ENCODE data around the gene INCENP.
"Not testable (repeated sequence)": the region's sequence is repeated elsewhere in the genome, so short reads cannot be mapped to it uniquely, and the experiment has no call there.

INCENP gene

DNA sequence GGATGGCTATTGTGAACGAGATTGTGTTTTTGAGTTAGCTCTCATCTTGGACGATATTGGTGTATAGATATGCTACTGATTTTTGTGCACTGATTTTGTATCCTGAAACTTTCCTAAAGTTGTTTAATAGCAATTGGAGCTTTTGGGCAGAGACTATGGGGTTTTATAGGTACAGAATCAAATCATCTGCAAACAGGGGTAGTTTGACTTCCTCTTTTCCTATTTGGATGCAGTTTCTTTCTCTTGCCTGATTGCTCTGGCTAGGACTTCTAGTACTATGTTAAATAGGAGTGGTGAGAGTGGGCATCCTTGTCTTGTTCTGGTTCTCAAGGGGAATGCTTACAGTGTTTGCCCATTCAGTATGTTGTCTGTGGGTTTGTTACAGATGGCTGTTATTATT is 57.3 kb downstream of the INCENP start:
- DNase-seq, result no peak

GRCh38 chr11:62182147-62182891 is 58.5 kb downstream of the INCENP start:
- DNase-seq, result no peak

GRCh38 chr11:62186195-62186594 is 62.4 kb downstream of the INCENP start:
- no peak for DNase-seq

DNA sequence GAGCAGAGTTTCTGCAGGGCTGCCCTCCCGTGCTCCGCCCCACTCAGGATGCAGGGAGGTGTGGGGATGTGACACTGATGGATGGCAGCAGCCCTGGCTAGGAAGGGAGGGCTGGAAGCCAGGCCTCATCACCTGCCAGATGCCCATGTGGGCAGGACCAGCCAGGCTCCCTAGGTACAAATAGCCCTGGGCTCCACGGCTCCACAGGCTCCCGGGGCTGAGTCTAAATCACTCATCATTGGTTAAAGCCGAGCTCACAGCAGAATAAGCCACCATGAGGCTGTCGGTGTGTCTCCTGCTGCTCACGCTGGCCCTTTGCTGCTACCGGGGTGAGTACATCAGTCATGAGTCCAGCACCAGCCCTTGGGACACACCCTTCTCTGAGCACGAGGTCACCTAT is 66.2 kb downstream of the INCENP start, which contains the start of gene SCGB1D1:
SCGB1D1 (plus strand) TSS at position 206 of the 400 bp plus-strand sequence; CDS start at position 275, 69 bp downstream.
- no peak for DNase-seq

DNA sequence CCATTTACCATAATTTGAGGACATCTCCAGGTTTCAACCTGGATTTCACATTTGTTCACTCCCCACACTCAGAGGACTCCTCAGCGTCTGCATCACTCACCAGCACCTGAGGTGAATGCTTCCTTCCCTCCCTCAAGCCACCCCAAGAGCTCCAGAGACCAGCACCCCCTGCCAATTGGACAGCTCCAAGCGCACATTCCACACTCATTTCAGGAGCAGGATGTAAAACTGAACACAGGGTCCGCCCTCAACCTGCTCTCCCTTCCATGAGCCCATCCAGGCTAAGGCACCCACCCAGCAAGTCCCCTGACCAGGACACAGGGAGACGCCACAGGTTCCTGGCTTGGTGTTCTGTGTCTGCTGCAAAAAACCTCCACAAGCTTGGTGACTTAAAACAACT is 70.1 kb downstream of the INCENP start:
- no peak for DNase-seq

DNA sequence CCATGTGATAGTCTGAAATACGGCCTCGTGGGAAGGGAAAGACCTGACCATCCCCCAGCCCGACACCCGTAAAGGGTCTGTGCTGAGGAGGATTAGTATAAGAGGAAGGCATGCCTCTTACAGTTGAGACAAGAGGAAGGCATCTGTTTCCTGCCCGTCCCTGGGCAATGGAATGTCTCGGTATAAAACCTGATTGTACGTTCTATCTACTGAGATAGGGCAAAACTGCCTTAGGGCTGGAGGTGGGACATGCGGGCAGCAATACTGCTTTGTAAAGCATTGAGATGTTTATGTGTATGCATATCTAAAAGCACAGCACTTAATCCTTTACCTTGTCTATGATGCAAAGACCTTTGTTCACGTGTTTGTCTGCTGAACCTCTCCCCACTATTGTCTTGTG is 71.2 kb downstream of the INCENP start:
- not testable (repeated sequence) for DNase-seq

DNA sequence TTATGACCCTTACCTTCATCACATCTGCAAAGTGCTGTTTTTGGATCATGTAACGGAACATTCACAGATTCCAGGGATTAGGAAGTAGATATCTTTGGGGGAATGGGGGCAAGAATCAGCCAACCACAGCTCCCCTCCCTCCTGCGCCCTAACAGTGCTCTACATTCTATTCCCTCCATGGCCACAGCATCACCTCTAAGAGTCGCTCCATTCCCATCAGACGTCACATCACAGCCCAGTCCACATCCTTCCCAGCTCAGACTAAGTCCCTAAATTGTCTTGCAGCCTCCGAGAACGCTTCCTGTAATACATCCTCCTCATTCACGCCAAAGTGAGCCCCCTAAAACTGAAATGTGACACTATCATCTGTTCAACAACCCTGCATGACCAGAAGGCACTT is 72.1 kb downstream of the INCENP start:
- no peak for DNase-seq

DNA sequence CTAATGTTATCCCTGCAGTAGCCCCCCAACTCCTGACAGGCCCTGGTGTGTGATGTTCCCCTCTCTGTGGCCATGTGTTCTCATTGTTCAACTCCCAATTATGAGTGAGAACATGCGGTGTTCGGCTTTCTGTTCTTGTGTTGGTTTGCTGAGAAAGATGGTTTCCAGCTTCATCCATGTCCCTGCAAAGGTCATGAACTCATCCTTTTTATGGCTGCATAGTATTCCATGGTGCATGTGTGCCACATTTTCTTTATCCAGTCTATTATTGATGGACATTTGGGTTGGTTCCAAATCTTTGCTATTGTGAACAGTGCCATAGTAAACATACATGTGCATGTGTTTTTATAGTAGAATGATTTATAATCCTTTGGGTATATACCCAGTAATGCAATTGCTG is 73.6 kb downstream of the INCENP start:
- DNase-seq, result not testable (repeated sequence)

DNA sequence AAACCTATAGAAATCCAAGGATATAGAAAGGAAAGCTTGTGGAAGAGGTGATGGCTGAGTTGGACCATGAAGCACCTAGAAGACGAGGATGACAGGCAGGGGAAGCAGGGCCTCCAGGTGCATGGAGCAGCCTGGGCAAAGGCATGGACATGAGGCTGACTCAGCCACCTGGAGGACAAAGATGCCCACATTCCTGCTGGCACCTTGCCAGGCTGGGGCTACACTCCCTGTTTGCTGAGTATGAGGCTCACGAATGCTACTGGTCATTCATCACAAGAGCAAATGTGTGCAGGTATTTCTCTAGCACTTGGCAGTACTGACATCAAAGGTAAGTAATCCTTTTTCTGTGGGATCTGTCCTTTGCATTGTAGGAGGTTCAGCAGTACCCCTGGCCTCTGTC is 77.6 kb downstream of the INCENP start:
- DNase-seq, result no peak

Measured in CD4-positive, alpha-beta T cell treated with Interleukin-10 for 1 hour (primary cell).